GM21360 (cell line): ENCODE measurements around the gene RAD52.
A peak's percentile ranks its signal among the peaks of the same experiment; 100 is the strongest.

Experiments
- ATAC-seq: cut with Tn5 transposase; IDR thresholded peaks from one replicate; pipeline ENCODE4 v1.9.1; 2021; ENCODE audit warnings: mild to moderate bottlenecking, moderate library complexity; ENCODE audit not compliant: unreplicated experiment

RAD52 gene

DNA sequence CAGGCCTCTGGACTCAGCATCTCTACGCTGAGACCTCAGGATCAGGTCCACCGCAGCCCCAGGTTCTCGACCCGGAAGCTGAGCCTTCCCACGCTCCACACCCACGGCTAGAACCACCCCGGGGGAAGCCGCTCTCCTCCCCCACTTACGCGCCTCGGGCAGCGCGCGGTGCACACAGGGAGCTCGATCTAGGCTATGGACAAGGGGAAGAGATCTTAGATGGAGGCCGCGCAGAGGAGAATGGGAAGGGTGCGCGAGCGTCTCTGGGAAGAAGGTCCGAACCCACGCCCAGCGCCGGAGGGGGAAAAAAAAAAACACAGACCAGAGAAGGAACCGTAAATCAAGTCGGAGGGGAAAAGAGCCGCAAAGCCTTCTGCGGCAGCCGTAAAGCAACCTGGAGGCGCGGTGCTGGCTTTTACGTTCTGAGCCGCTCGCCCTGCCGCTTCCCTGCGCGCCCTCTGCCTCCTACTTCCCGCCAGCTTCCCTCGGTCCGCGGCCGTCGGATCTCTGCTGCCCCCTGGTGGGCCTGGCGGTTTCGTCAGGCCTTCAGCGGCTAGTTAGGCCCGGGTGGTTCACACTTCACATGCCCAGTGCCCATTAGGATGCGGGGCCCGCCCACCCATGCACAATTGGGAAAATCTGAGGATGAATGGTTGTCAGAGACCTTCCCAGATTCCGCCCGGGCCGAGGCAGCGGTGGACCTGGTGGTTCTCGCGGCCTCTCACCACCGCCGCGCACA is at the start of gene RAD52:
TSS of gene RAD52 (minus strand) at position 242 of the 739 bp plus-strand sequence. CDS start 16,636 bp downstream, outside the sequence.
- peak; percentile 76 for ATAC-seq

DNA sequence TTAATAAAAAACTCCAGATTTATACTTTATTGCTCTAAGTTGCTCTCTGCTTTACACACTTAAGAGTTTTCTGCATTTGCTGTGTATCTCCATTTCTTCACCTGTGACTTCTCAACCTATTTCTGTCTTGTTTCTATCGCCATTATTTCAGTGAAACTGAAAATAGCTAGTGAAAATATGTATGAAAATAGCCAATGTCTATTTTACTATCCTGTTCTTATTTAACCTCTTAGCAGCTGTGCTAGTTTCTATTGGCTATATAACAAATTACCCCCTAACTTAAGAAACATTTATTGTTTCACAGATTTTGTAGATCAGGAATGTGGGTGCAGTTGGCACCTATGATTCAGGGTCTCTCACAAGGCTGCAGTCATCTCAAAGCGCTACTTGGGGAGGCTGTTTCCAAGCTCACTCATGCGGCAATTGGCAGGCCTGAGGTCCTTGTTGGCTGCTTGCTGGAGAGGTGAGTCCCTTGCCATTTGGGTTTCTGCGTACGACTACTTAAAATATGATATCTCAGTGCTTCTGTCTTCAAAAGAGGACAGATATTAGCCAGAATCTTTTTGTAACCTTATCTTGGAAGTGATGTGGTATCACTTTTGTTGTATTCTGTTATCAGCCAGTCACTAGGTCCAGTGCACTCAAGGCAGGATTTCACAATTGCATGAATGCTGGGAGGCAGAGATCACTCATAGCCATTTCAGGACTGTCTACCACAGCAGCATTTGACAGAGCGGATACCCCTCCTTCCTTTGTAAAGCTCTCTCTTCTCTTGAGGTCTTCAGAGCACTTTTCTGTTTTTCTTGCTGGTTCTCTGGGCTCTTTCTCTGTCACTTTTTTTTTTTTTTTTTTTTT is 48.8 kb upstream of the RAD52 start:
- no peak for ATAC-seq

DNA sequence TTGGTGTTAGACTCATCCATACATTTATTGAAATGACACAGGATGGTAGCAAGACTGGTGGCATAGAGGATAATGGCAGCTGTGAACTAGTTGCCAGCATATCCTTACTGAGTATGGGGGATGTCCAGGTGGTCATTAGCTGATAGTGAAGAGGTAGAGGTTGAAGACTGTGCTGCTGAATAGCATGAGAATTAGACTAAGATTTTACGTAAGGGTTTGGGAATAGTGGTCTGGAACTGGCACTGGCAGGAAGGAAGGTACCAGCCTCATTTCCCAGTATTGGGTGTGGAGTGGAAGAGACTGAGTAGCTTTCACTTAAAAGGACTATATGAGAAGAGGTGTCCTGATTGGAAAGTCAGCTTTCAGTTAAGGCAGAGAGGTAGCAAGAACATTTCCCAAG is 48.0 kb upstream of the RAD52 start:
- no peak for ATAC-seq

DNA sequence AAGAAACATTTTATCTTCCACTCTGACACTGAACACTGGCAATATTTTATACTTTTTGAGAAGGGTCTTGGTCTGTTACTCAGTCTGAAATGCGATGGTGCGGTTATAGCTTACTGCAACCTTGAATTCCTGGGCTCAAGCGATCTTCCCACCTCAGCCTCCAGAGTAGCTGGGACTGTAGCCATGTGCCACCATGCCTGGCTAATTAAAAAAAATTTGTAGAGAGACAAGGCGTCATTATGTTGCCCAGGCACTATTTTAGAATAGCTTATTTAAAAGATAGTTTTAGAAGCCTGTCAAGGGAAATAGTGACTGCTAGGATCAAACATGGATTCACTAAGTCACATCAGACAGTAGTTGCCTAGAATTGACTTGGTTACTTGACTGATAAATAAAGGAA is 47.4 kb upstream of the RAD52 start:
- no peak for ATAC-seq

DNA sequence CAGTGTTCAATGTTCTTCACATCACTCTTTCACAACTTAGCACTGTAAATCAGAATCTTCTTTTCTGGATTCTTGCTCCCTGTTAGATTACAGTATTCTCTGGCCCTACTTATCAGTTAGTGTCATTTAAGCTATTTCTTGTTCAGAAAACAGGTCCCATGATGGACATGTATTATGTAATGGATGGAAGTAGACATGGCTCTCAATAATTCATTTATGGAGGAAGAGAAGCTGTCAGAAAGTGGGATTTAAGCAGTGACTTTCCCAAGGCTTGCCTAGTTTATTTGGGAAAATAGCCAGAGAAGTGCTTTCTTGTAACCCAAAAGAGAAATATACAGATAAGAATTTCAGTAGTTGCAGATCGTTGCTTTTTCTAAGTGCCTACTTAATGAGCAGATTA is 43.2 kb upstream of the RAD52 start:
- no peak for ATAC-seq

DNA sequence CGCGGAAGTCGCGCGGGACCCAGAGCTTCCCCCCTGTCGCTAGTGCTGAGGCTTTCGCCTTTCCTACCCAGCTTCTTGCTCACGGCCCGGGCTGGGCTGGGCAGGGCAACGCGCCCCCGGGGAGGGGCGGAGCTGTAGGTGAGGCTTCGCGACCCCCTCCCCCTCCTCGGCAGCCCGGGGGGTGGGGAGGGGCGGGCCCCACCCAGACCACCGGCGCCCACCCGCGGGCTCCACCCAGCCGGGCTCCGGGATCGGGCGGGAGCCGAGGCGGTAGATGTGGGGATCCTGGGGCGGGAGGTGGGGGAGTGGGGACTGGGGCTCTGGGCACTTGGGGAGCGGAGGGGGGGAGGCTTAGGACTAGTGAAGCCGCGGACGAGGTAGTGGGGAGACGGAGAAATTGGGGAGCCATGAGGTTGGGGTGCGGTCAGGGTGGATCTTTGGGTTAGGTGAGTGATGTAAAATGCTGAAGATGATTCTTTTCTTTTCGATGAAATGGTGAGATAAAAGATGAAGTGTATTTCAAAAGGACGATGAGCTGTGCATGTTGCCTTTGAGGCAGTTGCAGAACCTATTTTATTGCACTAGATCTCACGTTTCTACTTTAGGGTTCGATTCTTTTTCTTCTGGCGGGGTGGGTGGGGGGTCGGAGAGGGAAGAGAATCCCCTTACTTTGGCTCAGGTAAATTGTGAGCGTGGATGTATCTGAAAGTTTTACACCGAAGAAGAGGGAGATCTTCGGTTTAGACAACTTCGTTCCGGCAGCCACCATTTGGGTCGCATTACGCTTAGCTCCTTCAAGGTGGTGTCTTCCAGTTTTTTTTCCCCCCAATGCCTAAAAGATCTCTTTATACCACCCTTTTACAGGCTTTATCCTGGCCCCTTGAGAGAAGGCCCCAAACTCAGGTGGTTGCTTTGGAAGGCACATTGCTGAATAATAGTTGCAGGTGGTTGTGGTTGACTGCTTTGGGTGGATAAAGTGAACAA is 42.1 kb upstream of the RAD52 start:
- ATAC-seq = peak; percentile 41

DNA sequence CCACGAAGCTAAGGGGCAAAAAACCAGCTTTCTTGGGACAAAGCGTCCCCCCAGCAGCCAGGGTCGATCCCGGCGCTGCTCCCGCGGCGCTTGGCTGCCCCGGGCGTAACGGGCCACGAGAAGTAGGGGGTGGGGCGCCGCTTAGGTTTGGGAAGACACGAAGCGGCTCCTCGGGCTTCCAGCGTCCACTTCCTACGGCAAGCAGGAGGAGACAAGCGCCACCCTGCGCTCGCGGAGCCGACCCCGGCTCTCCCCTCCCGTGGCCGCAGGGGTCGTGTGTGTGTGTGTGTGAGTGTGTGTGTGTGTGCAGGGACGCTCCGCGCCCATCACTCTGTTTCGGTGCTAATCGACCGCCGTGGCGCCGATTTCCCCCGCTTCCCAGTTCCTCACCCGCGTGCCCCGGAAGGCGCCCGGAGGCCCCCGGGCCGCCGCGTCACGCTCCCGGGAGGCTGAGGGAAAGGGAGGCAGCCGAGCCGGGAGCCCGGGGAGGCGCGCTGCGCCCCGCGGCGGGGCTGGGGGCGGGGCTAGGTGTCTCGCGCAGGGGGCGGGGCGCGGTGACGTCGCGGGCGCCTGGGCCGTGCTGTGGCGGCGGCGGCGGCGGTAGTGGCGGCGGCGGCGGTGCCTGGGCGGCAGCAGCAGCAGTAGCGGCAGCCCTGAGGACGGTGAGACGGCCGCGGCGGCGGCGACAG is 41.3 kb upstream of the RAD52 start, which contains the start of gene ERC1:
TSS of gene ERC1 (plus strand) at position 563 of the 689 bp plus-strand sequence. CDS start 36,681 bp downstream, outside the sequence.
- ATAC-seq = peak; percentile 71

DNA sequence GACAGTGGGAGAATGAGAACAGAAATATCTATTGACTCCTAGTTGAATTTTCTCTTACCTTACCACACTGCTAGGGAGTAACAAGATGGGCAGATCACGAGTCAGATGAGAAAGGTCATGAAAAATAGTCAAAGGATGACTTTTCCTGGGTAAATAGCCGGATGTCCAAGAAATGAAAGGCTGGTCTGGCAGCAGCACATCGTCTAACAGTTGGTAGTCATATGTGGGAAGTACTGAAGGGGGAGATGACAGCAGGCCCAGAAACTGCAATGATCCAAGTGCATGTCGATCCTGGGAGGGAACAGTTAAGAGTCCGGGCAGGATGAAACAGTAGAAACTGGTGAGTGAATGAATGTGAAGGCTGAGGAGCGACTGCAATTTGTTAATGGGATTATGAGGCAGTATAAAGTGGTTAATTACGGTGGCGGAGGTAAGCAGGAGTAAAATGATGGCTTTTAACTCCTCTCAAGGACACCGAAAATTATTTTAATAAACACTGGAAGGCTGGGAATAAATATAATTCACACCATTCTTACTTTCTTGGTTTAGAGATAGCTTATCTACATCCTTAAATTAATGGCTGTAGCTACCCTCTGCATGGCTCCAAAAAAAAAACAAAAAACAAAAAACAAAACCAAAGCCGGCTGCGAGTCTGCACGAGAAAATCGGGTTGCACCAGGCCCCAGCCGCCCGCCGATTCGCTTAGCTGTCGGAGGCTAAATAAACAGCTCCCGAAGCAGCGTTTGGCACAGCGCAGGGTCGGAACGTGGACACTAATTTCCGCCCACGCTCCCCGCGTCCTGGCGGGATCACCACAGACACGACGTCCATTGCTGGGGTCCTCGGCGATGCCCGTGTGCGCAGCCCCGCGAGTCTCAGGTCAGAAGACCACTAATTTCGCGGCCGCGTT is 40.5 kb upstream of the RAD52 start:
- peak; percentile 20 for ATAC-seq

DNA sequence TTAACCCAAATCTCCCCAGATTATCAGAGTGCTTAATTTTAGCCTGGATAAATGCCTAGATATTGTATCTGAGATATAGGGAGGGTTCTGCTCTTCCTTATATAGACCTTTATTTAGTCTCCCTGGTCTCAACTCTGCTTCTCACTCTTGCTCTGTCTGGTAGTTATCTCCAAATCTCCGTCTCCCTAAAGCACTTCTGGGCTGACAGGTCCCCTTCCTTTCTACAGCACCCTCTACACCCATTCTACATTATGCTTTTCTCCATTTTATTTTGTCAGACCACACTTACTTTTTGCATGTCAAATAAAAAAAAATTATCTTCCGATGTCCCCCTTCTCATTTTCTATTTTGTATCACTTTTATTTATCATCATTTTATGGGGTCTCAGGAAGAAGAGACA is 39.6 kb upstream of the RAD52 start:
- no peak for ATAC-seq

DNA sequence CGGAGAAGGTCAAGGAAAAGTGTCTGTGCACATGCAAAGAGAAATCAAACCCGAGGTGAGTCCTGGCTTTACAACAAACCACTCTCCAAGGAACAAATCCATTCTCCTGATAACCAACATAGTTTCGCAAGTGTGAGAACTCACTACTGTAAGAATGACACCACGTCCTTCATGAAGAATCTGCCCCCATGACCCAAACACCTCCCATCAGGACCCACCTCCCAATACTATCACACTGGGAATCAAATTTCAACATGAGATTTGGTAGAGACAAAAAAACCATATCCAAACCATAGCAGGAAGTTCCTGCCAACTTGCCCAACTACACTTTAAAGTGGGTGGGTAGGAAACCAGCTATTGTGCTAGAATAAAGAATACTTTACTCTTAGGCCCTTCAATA is 39.2 kb upstream of the RAD52 start:
- ATAC-seq = no peak

DNA sequence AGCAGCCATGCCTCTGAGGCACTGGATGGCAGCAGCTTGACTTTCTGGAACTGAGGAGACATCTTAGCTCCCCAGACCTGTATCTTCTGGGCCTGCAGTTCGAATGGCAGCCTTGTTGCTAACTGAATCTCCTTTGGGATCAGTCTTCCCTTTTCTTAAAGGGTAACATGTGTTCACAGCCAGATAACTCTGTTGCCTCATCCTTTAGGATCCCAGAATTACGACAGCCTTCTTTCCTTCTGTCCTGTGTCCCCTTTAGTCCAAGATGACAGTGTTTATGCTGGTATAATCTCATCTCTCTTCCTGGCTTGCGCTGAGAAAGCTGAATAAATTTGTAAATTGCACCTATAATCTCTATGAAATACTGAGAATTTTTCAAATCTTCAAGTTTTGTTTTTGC is 32.5 kb upstream of the RAD52 start:
- ATAC-seq = no peak

DNA sequence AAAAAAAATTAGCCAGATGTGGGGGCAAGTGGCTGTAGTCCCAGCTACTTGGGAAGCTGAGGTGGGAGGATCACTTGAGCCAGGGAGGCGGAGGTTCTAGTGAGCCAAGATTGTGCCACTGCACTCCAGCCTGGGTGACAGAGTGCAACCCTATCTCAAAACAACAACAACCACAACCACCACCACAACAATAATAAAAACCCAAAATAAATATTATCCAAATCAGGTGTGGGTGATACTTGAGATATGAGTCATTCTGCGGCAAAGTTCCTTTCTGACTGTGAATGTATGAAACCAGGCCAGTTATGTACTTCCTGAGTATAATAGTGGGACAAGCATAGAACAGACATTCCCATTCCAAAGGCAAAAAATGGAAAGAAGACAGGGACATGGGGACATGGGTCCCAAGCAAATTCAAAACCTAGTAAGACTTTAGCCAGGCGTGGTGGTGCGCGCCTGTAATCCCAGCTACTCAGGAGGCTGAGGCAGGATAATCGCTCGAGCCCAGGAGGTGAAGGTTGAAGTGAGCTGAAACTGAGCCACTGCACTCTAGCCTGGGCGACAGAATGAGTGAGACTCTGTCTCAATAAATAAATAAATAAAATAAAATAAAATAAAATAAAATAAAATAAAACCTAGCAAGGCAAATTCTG is 31.8 kb upstream of the RAD52 start:
- ATAC-seq = no peak

DNA sequence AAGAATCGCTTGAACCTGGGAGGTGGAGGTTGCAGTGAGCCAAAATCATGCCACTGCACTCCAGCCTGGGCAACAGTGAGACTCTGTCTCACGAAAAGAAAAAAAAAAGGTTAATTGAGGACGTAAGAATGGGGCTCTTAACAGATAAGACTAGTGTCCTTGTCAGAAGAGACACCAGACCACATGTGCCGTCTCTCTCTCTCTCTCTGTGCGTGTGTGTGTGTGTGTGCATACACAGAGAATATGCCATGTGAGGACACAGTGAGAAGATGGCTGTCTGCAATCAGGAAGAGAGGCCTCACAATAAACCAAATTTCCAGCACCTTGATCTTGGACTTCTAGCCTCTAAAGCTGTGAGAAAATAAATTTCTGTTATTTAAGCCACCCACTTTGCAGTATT is 29.9 kb upstream of the RAD52 start:
- no peak for ATAC-seq

DNA sequence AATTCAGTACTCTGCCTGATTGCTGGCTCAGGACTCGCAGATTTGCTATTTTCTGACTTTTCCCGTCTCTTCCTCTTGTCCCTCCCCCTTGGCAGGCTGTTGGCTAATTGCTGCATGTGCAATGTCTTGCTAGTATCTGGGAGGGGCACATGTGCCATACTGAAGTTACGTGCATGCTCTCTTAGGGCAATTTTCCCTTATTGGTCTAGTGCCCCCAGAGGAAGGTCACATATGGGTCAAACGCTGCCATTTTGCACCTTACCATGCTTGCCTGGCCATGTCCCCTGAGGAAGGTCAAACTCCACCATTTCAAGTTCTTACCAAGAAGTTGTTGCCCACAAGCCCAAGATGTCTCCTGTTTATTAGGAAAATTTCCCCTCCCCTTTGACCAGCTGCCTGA is 27.7 kb upstream of the RAD52 start:
- ATAC-seq = no peak

DNA sequence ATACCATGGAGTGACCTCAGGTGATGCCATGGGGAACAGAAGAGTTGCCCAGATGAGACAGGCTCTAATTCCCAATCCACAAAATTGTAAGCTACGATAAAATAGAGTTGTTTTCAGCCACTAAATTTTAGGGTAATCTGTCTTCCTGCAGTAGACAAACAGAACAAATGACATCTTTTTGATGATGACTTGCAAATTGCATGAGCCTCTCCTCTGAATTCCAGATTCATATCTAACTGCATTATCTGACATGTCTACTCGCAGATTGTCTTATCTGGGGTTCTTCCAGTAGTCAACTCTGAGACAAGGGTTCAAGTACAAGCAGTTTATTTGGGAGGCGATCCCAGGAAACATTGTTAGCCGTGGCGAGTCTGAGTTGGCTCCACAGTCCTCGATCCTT is 27.1 kb upstream of the RAD52 start:
- no peak for ATAC-seq

DNA sequence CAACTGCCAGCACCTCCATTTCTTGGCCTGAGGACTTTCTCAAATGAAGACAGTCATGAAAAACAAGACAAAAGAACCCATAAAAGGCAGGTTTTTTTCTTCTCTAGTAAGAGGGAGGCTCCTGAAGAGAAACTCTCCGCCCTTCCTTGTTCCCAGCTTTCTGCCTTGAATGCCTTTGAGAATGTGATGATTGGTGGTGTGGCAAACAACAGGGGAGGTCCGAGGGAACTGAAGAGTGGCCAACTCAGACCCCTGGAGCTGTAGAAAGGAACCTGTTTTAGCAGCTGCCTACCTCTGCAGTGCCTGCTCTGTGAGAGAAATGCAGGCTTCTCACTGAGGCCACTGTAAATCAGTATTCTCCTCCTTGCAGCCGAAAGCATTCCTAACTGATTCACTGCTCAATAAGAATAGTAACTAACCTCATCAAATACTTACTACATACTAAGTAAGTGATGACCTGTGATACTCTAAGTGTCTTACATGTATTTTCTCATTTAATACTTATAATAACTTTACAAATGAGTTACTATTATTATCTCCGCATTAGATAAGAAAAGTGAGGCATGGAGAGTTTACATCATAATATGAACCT is 24.9 kb upstream of the RAD52 start:
- no peak for ATAC-seq

DNA sequence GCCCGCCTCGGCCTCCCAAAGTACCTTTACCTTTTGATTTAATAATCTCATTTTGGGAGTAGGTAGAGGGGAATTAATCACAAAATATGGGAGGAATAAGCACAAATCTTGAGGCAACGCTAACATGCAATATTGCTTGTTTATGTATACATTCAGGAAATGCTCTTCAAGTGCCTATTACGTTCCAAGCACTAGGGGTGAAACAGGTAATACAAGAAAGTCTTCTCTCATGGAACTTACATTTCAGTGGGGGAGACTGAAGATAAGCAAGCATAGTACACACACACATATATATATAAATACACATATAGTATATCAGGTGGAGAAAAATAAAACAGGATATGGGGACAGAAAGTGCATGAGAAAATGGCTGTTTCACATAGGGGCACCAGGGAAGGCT is 22.5 kb upstream of the RAD52 start:
- ATAC-seq = no peak

DNA sequence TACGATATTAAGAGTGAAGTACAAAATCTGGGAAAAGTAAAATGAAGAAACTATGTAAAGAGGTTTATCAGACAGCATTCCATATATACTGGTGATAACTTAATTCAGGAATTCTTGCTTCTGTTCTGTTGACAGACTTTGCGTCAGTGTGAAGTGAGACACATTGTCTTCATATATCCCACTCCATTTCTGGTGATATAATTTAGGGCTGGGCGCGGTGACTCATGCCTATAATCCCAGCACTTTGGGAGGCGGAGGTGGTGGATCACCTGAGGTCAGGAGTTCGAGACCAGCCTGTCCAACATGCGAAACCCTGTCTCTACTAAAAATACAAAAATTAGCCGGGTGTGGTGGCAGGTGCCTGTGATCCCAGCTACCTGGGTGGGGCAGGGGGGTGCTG is 20.3 kb upstream of the RAD52 start:
- no peak for ATAC-seq
